ENCODE measurements around the gene NOSIP. TPM values are rescaled to one million over a fixed set of nuclear protein-coding genes. Genes with fewer than 3 reads are reported as not detected.

The NOSIP gene
- total RNA-seq, 1 donor from 2014 or later = 47.0 TPM

DNA sequence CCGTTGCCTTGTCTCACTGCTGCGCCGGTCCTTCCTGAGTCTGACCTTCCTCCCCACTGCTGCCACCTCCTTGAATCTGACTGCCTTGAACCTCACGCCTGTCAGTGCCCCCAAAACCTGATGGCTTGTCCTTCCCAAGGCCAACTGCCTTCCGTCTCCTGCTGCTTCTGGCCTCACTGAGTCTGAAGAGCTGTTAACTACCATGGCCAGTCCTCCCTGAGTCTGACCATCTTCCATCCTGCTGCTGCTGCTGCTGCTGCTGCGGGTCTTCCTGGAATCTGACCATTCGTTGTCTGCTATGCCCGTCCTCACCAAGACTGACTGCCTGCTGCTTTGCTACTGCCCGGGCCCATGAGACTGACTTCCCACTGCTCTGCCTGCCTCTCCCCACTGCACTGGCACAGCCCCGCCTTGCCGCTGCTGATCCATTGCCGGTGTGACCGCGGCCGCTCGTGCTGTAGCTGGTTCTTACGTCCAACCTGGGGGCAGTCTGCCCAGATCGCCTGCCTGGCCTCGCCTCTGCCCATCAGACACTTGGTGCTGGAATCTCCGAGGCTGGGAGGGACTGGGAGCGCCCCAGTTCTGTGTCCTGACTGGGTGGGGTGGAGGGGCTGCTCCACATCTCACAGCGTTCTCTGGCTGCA, 55.4 kb downstream of the NOSIP start:
- Mint-ChIP-seq H3K27me3 (ENCODE audit: low read depth) (no peaks in the 10 kb centered on the region), H3K27ac (ENCODE audit: unreplicated experiment) (peak overlapping the region; percentile 18), H3K4me3 (ENCODE audit: unreplicated experiment) (no peak overlapping the region), H3K9me3 (ENCODE audit: low read depth) (peaks cover 2% of the 10 kb centered on the region), H3K4me1 (ENCODE audit: low read depth) (peaks cover 24% of the 10 kb centered on the region), H3K36me3 (ENCODE audit: low read depth) (peaks cover 25% of the 10 kb centered on the region)
- TF ChIP-seq, protein P1, sequence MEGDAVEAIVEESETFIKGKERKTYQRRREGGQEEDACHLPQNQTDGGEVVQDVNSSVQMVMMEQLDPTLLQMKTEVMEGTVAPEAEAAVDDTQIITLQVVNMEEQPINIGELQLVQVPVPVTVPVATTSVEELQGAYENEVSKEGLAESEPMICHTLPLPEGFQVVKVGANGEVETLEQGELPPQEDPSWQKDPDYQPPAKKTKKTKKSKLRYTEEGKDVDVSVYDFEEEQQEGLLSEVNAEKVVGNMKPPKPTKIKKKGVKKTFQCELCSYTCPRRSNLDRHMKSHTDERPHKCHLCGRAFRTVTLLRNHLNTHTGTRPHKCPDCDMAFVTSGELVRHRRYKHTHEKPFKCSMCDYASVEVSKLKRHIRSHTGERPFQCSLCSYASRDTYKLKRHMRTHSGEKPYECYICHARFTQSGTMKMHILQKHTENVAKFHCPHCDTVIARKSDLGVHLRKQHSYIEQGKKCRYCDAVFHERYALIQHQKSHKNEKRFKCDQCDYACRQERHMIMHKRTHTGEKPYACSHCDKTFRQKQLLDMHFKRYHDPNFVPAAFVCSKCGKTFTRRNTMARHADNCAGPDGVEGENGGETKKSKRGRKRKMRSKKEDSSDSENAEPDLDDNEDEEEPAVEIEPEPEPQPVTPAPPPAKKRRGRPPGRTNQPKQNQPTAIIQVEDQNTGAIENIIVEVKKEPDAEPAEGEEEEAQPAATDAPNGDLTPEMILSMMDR (IDR thresholded peaks at IDR 0.05) = no peak
- no peak for DNase-seq (ENCODE audit: low spot score)

DNA sequence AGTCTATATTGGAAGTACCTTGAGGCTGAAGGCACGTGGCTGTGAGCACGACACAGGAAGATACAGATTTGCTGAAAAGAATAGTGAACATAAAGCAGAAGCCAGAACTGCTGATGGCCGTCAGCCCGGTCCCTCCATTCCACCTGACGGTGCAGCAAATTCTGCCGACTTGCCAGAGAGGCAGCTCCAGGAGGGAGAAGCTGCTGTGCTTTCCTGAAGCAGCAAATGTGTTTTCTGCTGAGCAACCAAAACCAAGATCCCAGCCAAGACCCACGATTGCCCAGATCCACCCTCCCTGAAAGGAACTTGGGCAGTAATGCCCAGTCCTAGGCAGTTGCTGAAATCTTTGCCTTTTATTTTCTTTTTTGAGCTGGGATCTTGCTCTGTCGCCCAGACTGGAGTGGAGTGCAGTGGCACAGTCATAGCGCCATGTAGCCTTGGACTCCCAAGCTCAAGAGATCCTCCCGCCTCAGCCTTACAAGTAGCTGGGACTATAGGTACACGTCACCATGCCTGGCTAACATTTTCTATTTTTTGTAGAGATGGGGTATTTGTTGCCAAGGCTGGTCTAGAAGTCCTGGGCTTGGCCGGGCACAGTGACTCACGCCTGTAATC, 59.5 kb downstream of the NOSIP start:
- TF ChIP-seq, protein P1 (IDR thresholded peaks at IDR 0.05) = no peak
- DNase-seq (ENCODE audit: low spot score) = no peak
- no peak overlapping the region for H3K27ac Mint-ChIP-seq (ENCODE audit: unreplicated experiment)
- no peaks in the 10 kb centered on the region for H3K27me3 Mint-ChIP-seq (ENCODE audit: low read depth)
- H3K4me1 Mint-ChIP-seq (ENCODE audit: low read depth) = peaks cover under 1% of the 10 kb centered on the region
- H3K4me3 Mint-ChIP-seq (ENCODE audit: unreplicated experiment) = no peak overlapping the region
- peaks cover 15% of the 10 kb centered on the region for H3K36me3 Mint-ChIP-seq (ENCODE audit: low read depth)
- H3K9me3 Mint-ChIP-seq (ENCODE audit: low read depth) = no peaks in the 10 kb centered on the region

DNA sequence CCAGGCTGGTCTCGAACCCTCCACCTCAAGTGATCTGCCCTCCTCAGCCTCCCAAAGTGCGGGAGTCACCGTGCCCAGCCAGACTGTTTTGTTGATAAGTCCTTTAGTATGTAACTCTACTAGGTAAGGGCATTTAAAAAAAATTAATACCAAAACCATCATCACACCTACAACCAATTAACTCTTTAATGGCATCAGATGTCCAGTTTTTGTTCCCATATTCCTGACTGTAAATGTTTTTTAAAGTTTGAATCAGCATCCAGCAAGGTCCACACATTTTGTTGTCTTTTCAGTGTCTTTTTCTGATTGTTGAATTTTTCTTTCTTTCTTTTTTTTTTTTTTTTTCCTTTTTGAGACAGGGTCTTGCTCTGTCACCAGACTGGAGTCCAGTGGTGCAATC, 62.3 kb downstream of the NOSIP start:
- Mint-ChIP-seq H3K9me3 (ENCODE audit: low read depth) (no peaks in the 10 kb centered on the region), H3K4me3 (ENCODE audit: unreplicated experiment) (no peak overlapping the region), H3K27me3 (ENCODE audit: low read depth) (no peaks in the 10 kb centered on the region), H3K4me1 (ENCODE audit: low read depth) (peaks cover 8% of the 10 kb centered on the region), H3K36me3 (ENCODE audit: low read depth) (peaks cover 8% of the 10 kb centered on the region), H3K27ac (ENCODE audit: unreplicated experiment) (no peak overlapping the region)
- TF ChIP-seq, protein P1 (IDR thresholded peaks at IDR 0.05) = no peak
- no peak for DNase-seq (ENCODE audit: low spot score)

DNA sequence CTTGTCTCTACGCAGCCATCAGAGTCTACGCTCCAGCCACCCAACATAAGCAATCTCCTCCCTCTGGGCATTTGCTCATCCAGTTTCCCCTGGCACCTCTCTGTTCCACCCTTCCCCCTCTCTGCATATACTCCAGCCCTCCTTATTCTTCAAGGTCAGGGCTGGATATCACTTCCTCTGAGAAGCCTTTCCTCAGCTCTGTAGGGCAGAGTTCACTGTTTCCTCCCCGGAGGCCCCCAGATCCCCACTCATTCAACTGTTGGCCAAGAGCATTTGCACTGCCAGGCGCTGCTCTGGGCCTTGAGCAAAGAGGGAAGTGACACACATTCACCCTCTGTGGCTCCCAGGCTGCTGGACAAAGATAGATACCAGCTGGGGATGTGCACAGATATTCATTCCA, 64.6 kb downstream of the NOSIP start:
- DNase-seq (ENCODE audit: low spot score) = no peak
- H3K36me3 Mint-ChIP-seq (ENCODE audit: low read depth) = peaks cover 6% of the 10 kb centered on the region
- no peaks in the 10 kb centered on the region for H3K27me3 Mint-ChIP-seq (ENCODE audit: low read depth)
- peaks cover 22% of the 10 kb centered on the region for H3K4me1 Mint-ChIP-seq (ENCODE audit: low read depth)
- no peaks in the 10 kb centered on the region for H3K9me3 Mint-ChIP-seq (ENCODE audit: low read depth)
- no peak overlapping the region for H3K4me3 Mint-ChIP-seq (ENCODE audit: unreplicated experiment)
- TF ChIP-seq, protein P1 (IDR thresholded peaks at IDR 0.05) = no peak
- no peak overlapping the region for H3K27ac Mint-ChIP-seq (ENCODE audit: unreplicated experiment)

DNA sequence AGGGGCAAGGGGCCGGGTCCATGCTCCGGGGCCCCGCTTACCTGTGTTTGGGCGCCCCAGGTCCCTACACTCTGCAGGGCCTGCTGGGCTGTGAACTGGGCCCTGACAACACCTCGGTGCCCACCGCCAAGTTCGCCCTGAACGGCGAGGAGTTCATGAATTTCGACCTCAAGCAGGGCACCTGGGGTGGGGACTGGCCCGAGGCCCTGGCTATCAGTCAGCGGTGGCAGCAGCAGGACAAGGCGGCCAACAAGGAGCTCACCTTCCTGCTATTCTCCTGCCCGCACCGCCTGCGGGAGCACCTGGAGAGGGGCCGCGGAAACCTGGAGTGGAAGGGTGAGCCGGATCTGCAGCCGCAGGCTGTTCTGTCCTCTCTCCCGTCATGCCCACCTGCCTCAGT, 66.2 kb downstream of the NOSIP start:
- no peak overlapping the region for H3K27ac Mint-ChIP-seq (ENCODE audit: unreplicated experiment)
- peaks cover 3% of the 10 kb centered on the region for H3K36me3 Mint-ChIP-seq (ENCODE audit: low read depth)
- peak overlapping the region; percentile 75 for H3K4me3 Mint-ChIP-seq (ENCODE audit: unreplicated experiment)
- no peaks in the 10 kb centered on the region for H3K9me3 Mint-ChIP-seq (ENCODE audit: low read depth)
- H3K27me3 Mint-ChIP-seq (ENCODE audit: low read depth) = no peaks in the 10 kb centered on the region
- DNase-seq (ENCODE audit: low spot score) = no peak
- H3K4me1 Mint-ChIP-seq (ENCODE audit: low read depth) = peaks cover 22% of the 10 kb centered on the region
- TF ChIP-seq, protein P1 (IDR thresholded peaks at IDR 0.05) = no peak

Data from chondrocyte (in vitro differentiated cells).